HepG2 (cell line): Measurements from ENCODE around the gene PGM3. TPM values are rescaled to one million over a fixed set of nuclear protein-coding genes. Genes with fewer than 3 reads are reported as not detected.

Experiments
- ATAD3A ChIP-seq: sonication (generic); formaldehyde crosslinking; IDR thresholded peaks from 2 replicates; pipeline ENCODE4 v1.4.0; 2020; ENCODE audit warnings: missing genetic modification reagents
- ATF1 ChIP-seq: IDR thresholded peaks from 2 replicates; pipeline ENCODE4 v1.6.1; 2016; ENCODE audit warnings: mild to moderate bottlenecking, control low read depth
- EP300 ChIP-seq, 3 experiments: sonication (generic) in 1 of 3; formaldehyde crosslinking in 1 of 3; IDR thresholded peaks; 2 replicates each; pipeline versions ENCODE4 v1.5.1 to v1.6.1; 2011 to 2020; ENCODE audit warnings: low read depth in 2 of 3, low read length in 2 of 3, borderline replicate concordance in 1 of 3, improper control_type of control experiment in 1 of 3, mild to moderate bottlenecking in 1 of 3, missing genetic modification reagents in 1 of 3, moderate library complexity in 1 of 3
- FOXA1 ChIP-seq, 2 experiments: fragments of 450-650 bp in 1 of 2; sonication (generic) in 1 of 2; formaldehyde crosslinking in 1 of 2; IDR thresholded peaks; 2 replicates each; pipeline versions ENCODE4 v1.4.0 to v1.6.1; 2016 to 2020; ENCODE audit warnings: missing genetic modification reagents in 1 of 2
- FOXJ3 ChIP-seq: sonication (generic); formaldehyde crosslinking; IDR thresholded peaks from 2 replicates; pipeline ENCODE4 v1.4.0; 2020; ENCODE audit warnings: missing genetic modification reagents, mild to moderate bottlenecking, borderline replicate concordance
- MEF2D ChIP-seq: sonication (generic); formaldehyde crosslinking; IDR thresholded peaks from 2 replicates; pipeline ENCODE4 v1.5.1; 2020; ENCODE audit warnings: mild to moderate bottlenecking, missing genetic modification reagents
- MXD4 ChIP-seq: IDR thresholded peaks from 2 replicates; pipeline ENCODE4 v1.6.1; 2016; ENCODE audit warnings: mild to moderate bottlenecking, missing biosample characterization, missing genetic modification reagents
- NKX3-1 ChIP-seq: sonication (generic); formaldehyde crosslinking; IDR thresholded peaks from 2 replicates; pipeline ENCODE4 v1.5.0; 2020; ENCODE audit warnings: missing genetic modification reagents
- RORA ChIP-seq: sonication (generic); formaldehyde crosslinking; IDR thresholded peaks from 2 replicates; pipeline ENCODE4 v1.5.0; 2020; ENCODE audit warnings: mild to moderate bottlenecking, missing genetic modification reagents, moderate library complexity
- SP4 ChIP-seq: sonication (generic); formaldehyde crosslinking; IDR thresholded peaks from 2 replicates; pipeline ENCODE4 v1.8.1; 2023; ENCODE audit warnings: mild to moderate bottlenecking, missing genetic modification reagents
- ZBTB20 ChIP-seq: sonication (generic); formaldehyde crosslinking; IDR thresholded peaks from 2 replicates; pipeline ENCODE4 v1.8.1; 2023; ENCODE audit warnings: missing genetic modification reagents, low read depth, mild to moderate bottlenecking, borderline replicate concordance
- ZNF121 ChIP-seq: sonication (generic); formaldehyde crosslinking; IDR thresholded peaks from 2 replicates; pipeline ENCODE4 v1.5.0; 2020; ENCODE audit warnings: mild to moderate bottlenecking, missing genetic modification reagents
- ZNF124 ChIP-seq: sonication (generic); formaldehyde crosslinking; IDR thresholded peaks from 2 replicates; pipeline ENCODE4 v1.4.0; 2020; ENCODE audit warnings: missing genetic modification reagents
- ZNF335 ChIP-seq: sonication (generic); formaldehyde crosslinking; IDR thresholded peaks from 2 replicates; pipeline ENCODE4 v1.4.0; 2020; ENCODE audit warnings: missing genetic modification reagents
- ZNF432 ChIP-seq: sonication (generic); formaldehyde crosslinking; IDR thresholded peaks from 2 replicates; pipeline ENCODE4 v1.5.0; 2020; ENCODE audit warnings: missing genetic modification reagents, mild to moderate bottlenecking, borderline replicate concordance
- ZNF572 ChIP-seq: sonication (generic); formaldehyde crosslinking; IDR thresholded peaks from 2 replicates; pipeline ENCODE4 v1.5.1; 2020; ENCODE audit warnings: mild to moderate bottlenecking, missing genetic modification reagents
- ZNF792 ChIP-seq: IDR thresholded peaks from 2 replicates; pipeline ENCODE4 v1.6.1; 2016
- polyA plus RNA-seq, 8 experiments: library from polyadenylated mRNA; depleted of rRNA in 3 of 8; stranded (reverse) in 7 of 8; unstranded in 1 of 8; fragments of >200 nt; fragmentation: Illumina TruSeq in 4 of 8; extraction: Trizol in 4 of 8; gene quantifications; 2 replicates each; pipeline versions ENCODE4 v1.2.1 to v1.2.3, GENCODE V29; 2011 to 2016; ENCODE audit warnings: low read depth in 4 of 8, missing spikeins in 1 of 8, mixed read lengths in 1 of 8; ENCODE audit not compliant: insufficient read depth in 1 of 8
- total RNA-seq, 5 experiments: library from RNA; depleted of rRNA; stranded (reverse); fragments of >200 nt; fragmentation: Illumina TruSeq; extraction: Trizol; gene quantifications; 2 replicates each; pipeline ENCODE4 v1.2.3, GENCODE V29; 2016; ENCODE audit warnings: low read depth in 1 of 5
- TF ChIP-seq, protein P1 (sequence below): sonication (generic); formaldehyde crosslinking; IDR thresholded peaks from 2 replicates; pipeline ENCODE4 v1.4.0; 2020; ENCODE audit warnings: missing genetic modification reagents
- TF ChIP-seq, protein P2 (sequence below): sonication (generic); formaldehyde crosslinking; IDR thresholded peaks from 2 replicates; pipeline ENCODE4 v1.5.1; 2020; ENCODE audit warnings: missing genetic modification reagents, mild to moderate bottlenecking, borderline replicate concordance
- TF ChIP-seq, protein P3 (sequence below): sonication (generic); formaldehyde crosslinking; IDR thresholded peaks from 2 replicates; pipeline ENCODE4 v1.4.0; 2020; ENCODE audit warnings: missing genetic modification reagents

PGM3 gene
- total and polyA plus RNA-seq, 2 of the 13 experiments (the other 11 are each of a cell fraction or from before 2014, with no cell fraction given), result 72.5 to 163 TPM

DNA sequence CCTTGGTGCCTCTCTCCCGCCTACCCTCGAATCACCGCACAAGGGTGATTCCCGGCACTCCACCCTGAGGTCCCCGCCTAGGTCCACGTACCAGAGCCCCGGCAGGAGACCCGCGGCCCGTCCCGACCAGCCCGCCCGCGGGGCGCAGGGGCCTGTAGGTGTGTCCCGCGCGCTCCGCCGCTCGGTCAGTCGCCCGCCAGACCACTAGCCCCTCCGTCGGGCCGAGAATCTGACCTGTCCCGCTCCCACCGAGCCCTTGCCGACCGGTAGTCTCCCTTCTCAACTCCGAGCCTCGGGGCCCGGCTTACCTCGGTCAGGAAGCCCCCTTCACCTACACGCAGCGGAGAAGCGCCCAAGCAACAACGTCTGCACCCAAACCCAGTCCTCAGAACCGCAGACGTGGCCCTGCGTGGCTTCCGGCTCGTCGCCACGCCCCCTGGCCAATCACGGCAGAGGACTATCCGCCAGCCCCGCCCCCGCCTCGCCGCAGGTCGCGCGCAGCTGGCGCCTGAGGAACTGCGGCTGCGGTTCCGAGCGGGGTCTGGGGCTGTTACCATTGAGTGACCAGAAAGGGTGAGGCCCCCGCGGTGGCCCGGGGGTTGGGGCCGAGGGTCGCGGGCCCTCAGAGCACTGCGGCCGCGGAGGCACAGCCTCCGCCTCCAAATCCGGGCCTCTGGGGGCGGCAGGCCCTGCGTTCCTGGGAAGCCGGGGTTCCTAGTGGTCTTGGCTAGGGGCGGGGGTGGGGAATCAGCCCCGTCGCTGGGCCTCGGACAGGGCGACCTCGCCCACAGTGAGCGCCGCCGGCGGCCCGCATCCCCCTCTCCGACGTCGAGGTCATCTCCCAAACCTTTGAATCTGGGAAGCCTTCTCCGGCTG is at the start of gene PGM3, which contains the start of gene RWDD2A (continued):
- TF ChIP-seq, protein P1, sequence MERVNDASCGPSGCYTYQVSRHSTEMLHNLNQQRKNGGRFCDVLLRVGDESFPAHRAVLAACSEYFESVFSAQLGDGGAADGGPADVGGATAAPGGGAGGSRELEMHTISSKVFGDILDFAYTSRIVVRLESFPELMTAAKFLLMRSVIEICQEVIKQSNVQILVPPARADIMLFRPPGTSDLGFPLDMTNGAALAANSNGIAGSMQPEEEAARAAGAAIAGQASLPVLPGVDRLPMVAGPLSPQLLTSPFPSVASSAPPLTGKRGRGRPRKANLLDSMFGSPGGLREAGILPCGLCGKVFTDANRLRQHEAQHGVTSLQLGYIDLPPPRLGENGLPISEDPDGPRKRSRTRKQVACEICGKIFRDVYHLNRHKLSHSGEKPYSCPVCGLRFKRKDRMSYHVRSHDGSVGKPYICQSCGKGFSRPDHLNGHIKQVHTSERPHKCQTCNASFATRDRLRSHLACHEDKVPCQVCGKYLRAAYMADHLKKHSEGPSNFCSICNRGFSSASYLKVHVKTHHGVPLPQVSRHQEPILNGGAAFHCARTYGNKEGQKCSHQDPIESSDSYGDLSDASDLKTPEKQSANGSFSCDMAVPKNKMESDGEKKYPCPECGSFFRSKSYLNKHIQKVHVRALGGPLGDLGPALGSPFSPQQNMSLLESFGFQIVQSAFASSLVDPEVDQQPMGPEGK (CRISPR knock-in tag), result no peak; the same call in 1 of the 2 replicates
- TF ChIP-seq, protein P2, sequence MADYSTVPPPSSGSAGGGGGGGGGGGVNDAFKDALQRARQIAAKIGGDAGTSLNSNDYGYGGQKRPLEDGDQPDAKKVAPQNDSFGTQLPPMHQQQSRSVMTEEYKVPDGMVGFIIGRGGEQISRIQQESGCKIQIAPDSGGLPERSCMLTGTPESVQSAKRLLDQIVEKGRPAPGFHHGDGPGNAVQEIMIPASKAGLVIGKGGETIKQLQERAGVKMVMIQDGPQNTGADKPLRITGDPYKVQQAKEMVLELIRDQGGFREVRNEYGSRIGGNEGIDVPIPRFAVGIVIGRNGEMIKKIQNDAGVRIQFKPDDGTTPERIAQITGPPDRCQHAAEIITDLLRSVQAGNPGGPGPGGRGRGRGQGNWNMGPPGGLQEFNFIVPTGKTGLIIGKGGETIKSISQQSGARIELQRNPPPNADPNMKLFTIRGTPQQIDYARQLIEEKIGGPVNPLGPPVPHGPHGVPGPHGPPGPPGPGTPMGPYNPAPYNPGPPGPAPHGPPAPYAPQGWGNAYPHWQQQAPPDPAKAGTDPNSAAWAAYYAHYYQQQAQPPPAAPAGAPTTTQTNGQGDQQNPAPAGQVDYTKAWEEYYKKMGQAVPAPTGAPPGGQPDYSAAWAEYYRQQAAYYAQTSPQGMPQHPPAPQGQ, result no peak; the same call in 1 of the 2 replicates
- no peak for TF ChIP-seq ZNF124
- TF ChIP-seq ZNF792, result peak; percentile 71; the same call in 1 of the 2 replicates
- TF ChIP-seq MEF2D (CRISPR knock-in tag), result no peak; the same call in 1 of the 2 replicates
- TF ChIP-seq ZNF432 (CRISPR knock-in tag), result no peak
- peak; percentile 77 for TF ChIP-seq ZNF121
- TF ChIP-seq ATF1 (CRISPR knock-in tag), result no peak
- TF ChIP-seq, protein P3, sequence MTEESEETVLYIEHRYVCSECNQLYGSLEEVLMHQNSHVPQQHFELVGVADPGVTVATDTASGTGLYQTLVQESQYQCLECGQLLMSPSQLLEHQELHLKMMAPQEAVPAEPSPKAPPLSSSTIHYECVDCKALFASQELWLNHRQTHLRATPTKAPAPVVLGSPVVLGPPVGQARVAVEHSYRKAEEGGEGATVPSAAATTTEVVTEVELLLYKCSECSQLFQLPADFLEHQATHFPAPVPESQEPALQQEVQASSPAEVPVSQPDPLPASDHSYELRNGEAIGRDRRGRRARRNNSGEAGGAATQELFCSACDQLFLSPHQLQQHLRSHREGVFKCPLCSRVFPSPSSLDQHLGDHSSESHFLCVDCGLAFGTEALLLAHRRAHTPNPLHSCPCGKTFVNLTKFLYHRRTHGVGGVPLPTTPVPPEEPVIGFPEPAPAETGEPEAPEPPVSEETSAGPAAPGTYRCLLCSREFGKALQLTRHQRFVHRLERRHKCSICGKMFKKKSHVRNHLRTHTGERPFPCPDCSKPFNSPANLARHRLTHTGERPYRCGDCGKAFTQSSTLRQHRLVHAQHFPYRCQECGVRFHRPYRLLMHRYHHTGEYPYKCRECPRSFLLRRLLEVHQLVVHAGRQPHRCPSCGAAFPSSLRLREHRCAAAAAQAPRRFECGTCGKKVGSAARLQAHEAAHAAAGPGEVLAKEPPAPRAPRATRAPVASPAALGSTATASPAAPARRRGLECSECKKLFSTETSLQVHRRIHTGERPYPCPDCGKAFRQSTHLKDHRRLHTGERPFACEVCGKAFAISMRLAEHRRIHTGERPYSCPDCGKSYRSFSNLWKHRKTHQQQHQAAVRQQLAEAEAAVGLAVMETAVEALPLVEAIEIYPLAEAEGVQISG (CRISPR knock-in tag), result peak; percentile 74
- no peak for TF ChIP-seq RORA (CRISPR knock-in tag)
- no peak for TF ChIP-seq FOXJ3 (CRISPR knock-in tag)
- no peak for TF ChIP-seq NKX3-1 (CRISPR knock-in tag)
- TF ChIP-seq ZBTB20, result peak; percentile 80; the same call in 1 of the 2 replicates
- TF ChIP-seq FOXA1 (IDR thresholded peaks at IDR 0.05), result no peak
- TF ChIP-seq FOXA1 (CRISPR knock-in tag; IDR thresholded peaks at IDR 0.05), result no peak
- no peak for TF ChIP-seq EP300 (IDR thresholded peaks at IDR 0.05; ENCODE audit: low read depth in 2 of 2, low read length in 2 of 2)
- no peak for TF ChIP-seq EP300 (CRISPR knock-in tag; IDR thresholded peaks at IDR 0.05; ENCODE audit: borderline replicate concordance)
- TF ChIP-seq ATAD3A (CRISPR knock-in tag), result no peak
- 0 out of 2 replicates have a peak, but pooled peaks have one; percentile 71 for TF ChIP-seq ZNF572 (CRISPR knock-in tag)
- TF ChIP-seq ZNF335 (CRISPR knock-in tag), result peak; percentile 21; the same call in 1 of the 2 replicates
- peak; percentile 95 for TF ChIP-seq SP4 (CRISPR knock-in tag)
- peak; percentile 63 for TF ChIP-seq MXD4 (CRISPR knock-in tag)
